Astrocyte (in vitro differentiated cells and primary cell): ENCODE results near the gene CDT1. TPM values are rescaled to one million over a fixed set of nuclear protein-coding genes. Genes with fewer than 3 reads are reported as not detected.

Source experiments
- DNase-seq: peaks from one replicate; pipeline ENCODE4 v3.0.0-alpha.2; 2010; ENCODE audit warnings: low read depth
- FAIRE-seq: peaks from 2 replicates; lab custom pipeline; 2011; peaks lifted over from hg19 to GRCh38; lab: Jason Lieb, UNC
- H2AFZ ChIP-seq: 2 replicates; pipeline ENCODE4 v1.6.0; 2012; ENCODE audit warnings: low read depth, low read length, inconsistent platforms
- H3K27ac ChIP-seq: 2 replicates; pipeline ENCODE4 v1.5.1; 2011; ENCODE audit warnings: low read depth, low read length, inconsistent platforms
- H3K27me3 ChIP-seq: 2 replicates; pipeline ENCODE4 v1.6.0; 2011; ENCODE audit warnings: low read length, inconsistent platforms; ENCODE audit not compliant: insufficient read depth
- H3K36me3 ChIP-seq: 2 replicates; pipeline ENCODE4 v1.5.1; 2011; ENCODE audit warnings: low read length, inconsistent platforms; ENCODE audit not compliant: insufficient read depth
- H3K4me1 ChIP-seq: 2 replicates; pipeline ENCODE4 v1.5.1; 2011; ENCODE audit warnings: low read length, inconsistent platforms; ENCODE audit not compliant: insufficient read depth
- H3K4me2 ChIP-seq: 2 replicates; pipeline ENCODE4 v1.6.0; 2012; ENCODE audit warnings: low read length, inconsistent platforms
- H3K4me3 ChIP-seq: 2 replicates; pipeline ENCODE4 v1.5.1; 2011; ENCODE audit warnings: low read depth, mild to moderate bottlenecking, low read length, inconsistent platforms; ENCODE audit not compliant: insufficient read depth
- H3K79me2 ChIP-seq: 2 replicates; pipeline ENCODE4 v1.6.0; 2012; ENCODE audit warnings: mild to moderate bottlenecking, low read length, inconsistent platforms; ENCODE audit not compliant: insufficient read depth
- H3K9ac ChIP-seq: 2 replicates; pipeline ENCODE4 v1.6.0; 2012; ENCODE audit warnings: mild to moderate bottlenecking, low read length, inconsistent platforms
- H3K9me3 ChIP-seq: 2 replicates; pipeline ENCODE4 v1.5.1; 2012; ENCODE audit warnings: low read depth, mild to moderate bottlenecking, low read length, inconsistent platforms; ENCODE audit not compliant: insufficient read depth
- H4K20me1 ChIP-seq: 2 replicates; pipeline ENCODE4 v1.6.0; 2012; ENCODE audit warnings: low read length, inconsistent platforms; ENCODE audit not compliant: insufficient read depth
- H3K27ac Mint-ChIP-seq: one replicate; pipeline ENCODE4 v1.8.0; 2021; ENCODE audit warnings: mild to moderate bottlenecking, mixed read lengths; ENCODE audit not compliant: unreplicated experiment
- H3K27me3 Mint-ChIP-seq: one replicate; pipeline ENCODE4 v1.8.0; 2021; ENCODE audit warnings: low read depth, mixed read lengths; ENCODE audit not compliant: unreplicated experiment
- H3K36me3 Mint-ChIP-seq: one replicate; pipeline ENCODE4 v1.8.0; 2021; ENCODE audit warnings: low read depth, mixed read lengths; ENCODE audit not compliant: unreplicated experiment
- H3K4me1 Mint-ChIP-seq: one replicate; pipeline ENCODE4 v1.8.0; 2021; ENCODE audit warnings: low read depth, mixed read lengths; ENCODE audit not compliant: unreplicated experiment
- H3K4me3 Mint-ChIP-seq: one replicate; pipeline ENCODE4 v1.8.0; 2021; ENCODE audit warnings: mild to moderate bottlenecking, moderate library complexity, mixed read lengths; ENCODE audit not compliant: unreplicated experiment
- H3K9me3 Mint-ChIP-seq: one replicate; pipeline ENCODE4 v1.8.0; 2021; ENCODE audit warnings: mild to moderate bottlenecking, mixed read lengths; ENCODE audit not compliant: unreplicated experiment
- CTCF ChIP-seq: IDR thresholded peaks from 2 replicates; pipeline ENCODE4 v1.5.1; 2011; ENCODE audit warnings: low read depth, mild to moderate bottlenecking, inconsistent platforms, low read length, moderate library complexity; ENCODE audit not compliant: insufficient read depth
- EZH2 ChIP-seq: IDR thresholded peaks from 2 replicates; pipeline ENCODE4 v1.6.1; 2012; ENCODE audit warnings: mild to moderate bottlenecking, low read length, inconsistent platforms; ENCODE audit not compliant: insufficient read depth
- total RNA-seq: library from RNA; stranded (reverse); gene quantifications from 2 replicates; pipeline ENCODE4 v1.2.1, GENCODE V29; 2021

CDT1 gene
- total RNA-seq, 1 donor from 2014 or later, result 4.7 TPM

- H3K27me3 Mint-ChIP-seq, result no peaks in the 10 kb centered on the region
- no peak overlapping the region for H3K27ac Mint-ChIP-seq
Measured at GRCh38 chr16:88843256-88843655, 39.7 kb downstream of the CDT1 start.

GRCh38 chr16:88844419-88845036 lies 40.9 kb downstream of the CDT1 start:
- peaks cover 38% of the 10 kb centered on the region for H4K20me1 ChIP-seq
- no peak overlapping the region for H3K27ac ChIP-seq
- FAIRE-seq, result no peak
- no peaks in the 10 kb centered on the region for H3K9me3 ChIP-seq
- no peak overlapping the region for H3K9ac ChIP-seq
- no peak overlapping the region for H3K4me3 ChIP-seq
- no peak for DNase-seq
- peaks cover 12% of the 10 kb centered on the region for H3K36me3 Mint-ChIP-seq
- H2AFZ ChIP-seq, result no peak overlapping the region
- H3K27ac Mint-ChIP-seq, result no peak overlapping the region
- TF ChIP-seq EZH2 (no peak), CTCF (no peak)
- no peaks in the 10 kb centered on the region for H3K9me3 Mint-ChIP-seq
- no peaks in the 10 kb centered on the region for H3K4me1 ChIP-seq
- H3K4me1 Mint-ChIP-seq, result no peaks in the 10 kb centered on the region
- no peaks in the 10 kb centered on the region for H3K79me2 ChIP-seq
- no peak overlapping the region for H3K4me3 Mint-ChIP-seq
- no peaks in the 10 kb centered on the region for H3K27me3 Mint-ChIP-seq
- H3K27me3 ChIP-seq, result no peaks in the 10 kb centered on the region
- H3K36me3 ChIP-seq, result no peaks in the 10 kb centered on the region
- H3K4me2 ChIP-seq, result no peak overlapping the region

More at GRCh38 chr16:88843256-88843655, 39.7 kb downstream of the CDT1 start:
- H3K27me3 ChIP-seq, result no peaks in the 10 kb centered on the region
- H3K4me1 ChIP-seq, result no peaks in the 10 kb centered on the region
- no peak for TF ChIP-seq EZH2
- no peak for TF ChIP-seq CTCF
- H3K27ac ChIP-seq, result no peak overlapping the region
- no peaks in the 10 kb centered on the region for H3K79me2 ChIP-seq
- H3K36me3 ChIP-seq, result no peaks in the 10 kb centered on the region
- H3K4me2 ChIP-seq, result no peak overlapping the region
- no peak overlapping the region for H2AFZ ChIP-seq
- no peaks in the 10 kb centered on the region for H3K9me3 Mint-ChIP-seq
- peaks cover 38% of the 10 kb centered on the region for H4K20me1 ChIP-seq
- H3K4me1 Mint-ChIP-seq, result no peaks in the 10 kb centered on the region
- no peak overlapping the region for H3K4me3 Mint-ChIP-seq
- H3K36me3 Mint-ChIP-seq, result peaks cover 12% of the 10 kb centered on the region
- no peak overlapping the region for H3K4me3 ChIP-seq
- DNase-seq (no peak), FAIRE-seq (no peak)
- no peaks in the 10 kb centered on the region for H3K9me3 ChIP-seq
- H3K9ac ChIP-seq, result no peak overlapping the region

- H3K4me1 Mint-ChIP-seq, result no peaks in the 10 kb centered on the region
Measured at GRCh38 chr16:88846088-88846487, 42.5 kb downstream of the CDT1 start.

More at GRCh38 chr16:88846088-88846487, 42.5 kb downstream of the CDT1 start:
- Mint-ChIP-seq H3K4me3 (no peak overlapping the region), H3K27ac (no peak overlapping the region), H3K36me3 (peaks cover 8% of the 10 kb centered on the region), H3K9me3 (no peaks in the 10 kb centered on the region), H3K27me3 (no peaks in the 10 kb centered on the region)
- no peak for DNase-seq
- Histone ChIP-seq H3K36me3 (no peaks in the 10 kb centered on the region), H2AFZ (no peak overlapping the region), H4K20me1 (peaks cover 47% of the 10 kb centered on the region), H3K4me3 (no peak overlapping the region), H3K4me1 (no peaks in the 10 kb centered on the region), H3K9ac (no peak overlapping the region), H3K9me3 (no peaks in the 10 kb centered on the region), H3K79me2 (no peaks in the 10 kb centered on the region), H3K27me3 (no peaks in the 10 kb centered on the region), H3K4me2 (no peak overlapping the region), H3K27ac (no peak overlapping the region)
- no peak for FAIRE-seq
- TF ChIP-seq EZH2 (no peak), CTCF (no peak)
